Measurements from ENCODE around the gene C12orf76.

Gene C12orf76

DNA sequence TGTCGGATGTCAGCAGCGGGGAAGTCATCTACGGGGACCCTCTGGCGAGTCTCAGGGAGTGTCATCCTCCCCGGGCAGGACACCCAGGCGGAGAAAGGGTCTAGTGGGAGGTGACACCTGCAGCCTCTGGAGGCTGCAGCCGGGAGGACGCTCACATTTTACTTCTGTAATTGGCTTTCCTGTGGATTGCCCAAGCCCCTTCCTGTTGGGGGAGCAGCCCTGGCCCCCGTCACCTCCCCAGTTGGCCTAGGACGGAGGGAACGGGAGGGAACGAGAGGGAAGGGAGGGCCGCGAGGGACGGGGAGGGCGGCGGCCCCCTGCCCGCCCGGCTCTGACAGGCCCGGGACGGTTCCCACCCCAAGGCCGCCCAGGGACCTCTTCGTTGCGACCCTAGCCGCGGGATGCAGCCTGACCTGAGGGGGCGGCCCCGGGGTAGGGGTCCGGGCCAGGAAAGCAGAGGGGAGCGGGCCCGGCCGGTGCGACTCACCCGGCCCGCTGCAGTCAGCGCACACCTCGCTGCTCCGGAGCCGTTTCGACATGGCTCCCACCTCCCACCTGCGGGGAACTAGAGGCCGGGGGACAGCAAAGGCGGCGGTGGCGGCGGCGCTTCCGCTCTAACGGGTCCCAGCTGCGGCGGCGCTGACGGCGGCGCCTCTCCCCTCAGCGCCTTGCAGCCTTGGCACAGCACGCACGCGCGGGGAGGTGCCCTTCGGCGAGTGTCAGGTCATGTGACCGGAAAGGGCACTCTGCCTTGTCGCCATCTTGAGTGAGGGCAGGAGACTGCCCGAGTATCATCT is 52.4 kb downstream of the C12orf76 start, which contains the start of gene GIT2:
TSS of gene GIT2 (minus strand) at position 683 of the 797 bp plus-strand sequence. CDS start at position 539, 144 bp downstream.
- DNase-seq (ENCODE audit: low read depth, low spot score): peak; percentile 96

DNA sequence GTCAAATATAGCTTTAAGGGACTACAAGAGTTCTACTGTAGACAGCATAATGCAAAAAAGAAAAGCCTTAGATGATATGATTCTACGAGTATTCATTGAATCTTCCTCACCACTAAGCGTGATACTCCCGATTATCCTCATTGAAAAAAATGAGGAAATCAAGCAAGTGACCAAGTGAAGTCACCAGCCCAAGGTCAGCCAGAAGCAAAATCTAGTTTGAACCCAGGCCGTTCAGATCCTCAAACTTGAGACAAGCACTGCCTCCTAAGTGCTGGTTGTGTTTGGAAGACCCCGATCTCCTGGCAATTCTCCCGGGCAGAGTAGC is 53.0 kb downstream of the C12orf76 start:
- DNase-seq (ENCODE audit: low read depth, low spot score): no peak

DNA sequence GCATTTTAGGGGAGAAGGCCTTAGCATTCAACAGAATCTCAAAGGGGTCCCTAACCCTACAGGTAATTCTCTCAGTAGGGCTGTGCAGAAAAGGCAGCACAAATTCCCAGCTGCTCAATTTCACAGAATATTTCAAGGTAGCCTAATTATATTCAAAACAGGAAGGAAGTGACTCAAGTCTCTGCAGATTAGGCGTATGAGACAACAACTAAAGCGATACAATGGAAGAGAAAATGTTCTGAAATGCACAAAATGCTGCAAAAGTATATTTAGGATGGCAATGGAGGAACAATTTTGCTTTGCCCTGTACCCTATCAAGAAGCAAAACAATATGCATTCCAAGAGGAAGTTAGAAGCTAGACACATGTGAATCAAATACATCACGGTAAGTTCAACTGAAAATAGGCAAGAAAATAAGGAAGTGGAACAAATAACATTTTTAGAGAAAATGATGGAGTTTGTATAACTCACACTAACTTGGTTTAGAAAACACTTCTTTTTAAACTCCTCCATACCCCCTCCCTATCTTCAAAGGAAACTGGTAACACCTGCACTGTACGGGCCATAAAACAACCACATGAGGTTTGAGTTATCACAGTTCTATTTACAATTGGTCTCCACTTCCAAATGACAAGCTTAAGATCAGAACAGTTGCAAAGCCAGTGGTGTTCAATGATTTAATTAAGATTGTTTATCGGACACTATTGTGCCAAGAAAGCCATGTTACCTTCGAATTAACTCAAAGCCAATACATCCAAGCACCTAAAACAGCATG is 53.7 kb downstream of the C12orf76 start:
- no peak for DNase-seq (ENCODE audit: low read depth, low spot score)

GRCh38 chr12:109993091-109993490 is 55.2 kb downstream of the C12orf76 start:
- peak; percentile 42 for DNase-seq (ENCODE audit: low read depth, low spot score)

DNA sequence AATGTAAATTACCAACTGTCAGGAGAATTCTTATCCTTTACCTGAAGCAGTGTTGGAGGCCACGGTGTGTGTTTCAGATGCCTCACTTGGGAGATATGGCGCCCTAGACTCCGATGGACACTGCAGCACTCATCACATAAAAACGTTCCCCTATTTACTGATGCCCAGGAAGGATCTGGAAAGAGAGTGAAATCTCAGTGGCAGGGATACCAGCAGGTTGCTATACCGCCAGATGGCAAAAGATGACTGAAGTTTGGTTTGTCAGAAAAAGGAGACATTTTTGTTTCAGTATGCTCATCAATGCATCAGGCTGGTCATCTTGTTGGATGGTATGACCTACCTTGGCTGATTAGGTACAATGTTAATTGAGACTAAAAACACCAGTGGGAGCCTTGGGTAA is 56.7 kb downstream of the C12orf76 start:
- DNase-seq (ENCODE audit: low read depth, low spot score): no peak
